Aorta (tissue), 5 donors: ENCODE data around the gene JMJD6. TPM values are rescaled to one million over a fixed set of nuclear protein-coding genes. Genes with fewer than 3 reads are reported as not detected.
"Not testable (repeated sequence)": the region's sequence is repeated elsewhere in the genome, so short reads cannot be mapped to it uniquely, and the experiment has no call there.

Experiments used
- ATAC-seq: fragments of 200-7000 bp; cut with Tn5 transposase; one replicate; pipeline ENCODE4 v1.9.1; 2022; ENCODE audit warnings: moderate library complexity; ENCODE audit not compliant: low FRiP score
- DNase-seq, 2 donors: peaks; one replicate each; pipeline ENCODE4 v3.0.0-alpha.2; 2020
- H3K27ac ChIP-seq, 2 donors: one replicate each; pipeline ENCODE4 v1.5.1; 2013; ENCODE audit warnings: low read length in 2 of 2, mild to moderate bottlenecking in 2 of 2, moderate library complexity in 2 of 2, control low read depth in 1 of 2, inconsistent platforms in 1 of 2, low read depth in 1 of 2
- H3K27me3 ChIP-seq, 2 donors: one replicate each; pipeline ENCODE4 v1.6.1; 2013; ENCODE audit warnings: control low read depth in 1 of 2, low read length in 1 of 2, mild to moderate bottlenecking in 1 of 2, moderate library complexity in 1 of 2; ENCODE audit not compliant: insufficient read depth in 2 of 2, control insufficient read depth in 1 of 2
- H3K36me3 ChIP-seq, 2 donors: one replicate each; pipeline ENCODE4 v1.6.1; 2013; ENCODE audit warnings: control low read depth in 1 of 2, low read length in 1 of 2, mild to moderate bottlenecking in 1 of 2; ENCODE audit not compliant: insufficient read depth in 2 of 2, control insufficient read depth in 1 of 2
- H3K4me1 ChIP-seq, 2 donors: one replicate each; pipeline ENCODE4 v1.6.1; 2013; ENCODE audit warnings: low read length in 2 of 2, control low read depth in 1 of 2, mild to moderate bottlenecking in 1 of 2, moderate library complexity in 1 of 2; ENCODE audit not compliant: insufficient read depth in 2 of 2, control insufficient read depth in 1 of 2
- H3K4me3 ChIP-seq, 2 donors: one replicate each; pipeline ENCODE4 v1.5.1; 2013; ENCODE audit warnings: low read length in 2 of 2, control low read depth in 1 of 2, mild to moderate bottlenecking in 1 of 2
- H3K9me3 ChIP-seq: one replicate; pipeline ENCODE4 v1.6.1; 2013; ENCODE audit warnings: mild to moderate bottlenecking, low read length; ENCODE audit not compliant: control insufficient read depth
- WGBS, 2 donors: extraction: QIAGEN DNeasy Blood & Tissue Kit; methylation state at CpG; one replicate each; pipeline ENCODE4 v1.1.7; 2013; 5-methylcytosine and 5-hydroxymethylcytosine counted together
- intact Hi-C, 2 donors: fragments of 100-400 bp; cut with DNase I; formaldehyde crosslinking; loops; one replicate each; pipeline versions ENCODE4 v1.14.2 to v1.15.0; 2022
- polyA plus RNA-seq, 2 donors: library from polyadenylated mRNA; stranded (reverse); fragments of 200-250 nt; gene quantifications; one replicate each; pipeline ENCODE4 v1.2.3, GENCODE V29; 2013
- total RNA-seq, 2 donors: library from RNA; stranded (reverse); fragmentation: NEBNext Ultra II Directional; extraction: Animal tissue kit (Norgen Biotek cat#: 25700); gene quantifications; one replicate each; pipeline ENCODE4 v1.2.1, GENCODE V29; 2021
- donor health status: healthy with polysubstance abuse.
- donor health status: Bipolar disorder and iron deficiency.
- donor health status: DM: no; HTN: no; CAD: no.
- donor health status: DM: no; HTN: no; CAD: no.
- donor health status: DM: yes; HTN: yes; CAD: no.

The JMJD6 gene
- total and polyA plus RNA-seq, 4 donors = 29.3 to 82.5 (median 45.9) TPM

- ATAC-seq (no peak), DNase-seq (no peak)
- Histone ChIP-seq H3K9me3 (no peaks in the 10 kb centered on the region), H3K4me1 (peaks cover 0 to 3% of the 10 kb centered on the region in 2 donors), H3K27me3 (peaks cover 0 to 2% of the 10 kb centered on the region in 2 donors), H3K36me3 (peaks cover 3 to 4% of the 10 kb centered on the region in 2 donors), H3K4me3 (no peak overlapping the region), H3K27ac (no peak overlapping the region)
- intact Hi-C loops = no loop called here
- WGBS, 2 donors = 48 to 60% methylated on average over 1 of the region's 1 CpG
These were observed 7.2 kb upstream of the JMJD6 start for GRCh38 chr17:76733618-76733957.

DNA sequence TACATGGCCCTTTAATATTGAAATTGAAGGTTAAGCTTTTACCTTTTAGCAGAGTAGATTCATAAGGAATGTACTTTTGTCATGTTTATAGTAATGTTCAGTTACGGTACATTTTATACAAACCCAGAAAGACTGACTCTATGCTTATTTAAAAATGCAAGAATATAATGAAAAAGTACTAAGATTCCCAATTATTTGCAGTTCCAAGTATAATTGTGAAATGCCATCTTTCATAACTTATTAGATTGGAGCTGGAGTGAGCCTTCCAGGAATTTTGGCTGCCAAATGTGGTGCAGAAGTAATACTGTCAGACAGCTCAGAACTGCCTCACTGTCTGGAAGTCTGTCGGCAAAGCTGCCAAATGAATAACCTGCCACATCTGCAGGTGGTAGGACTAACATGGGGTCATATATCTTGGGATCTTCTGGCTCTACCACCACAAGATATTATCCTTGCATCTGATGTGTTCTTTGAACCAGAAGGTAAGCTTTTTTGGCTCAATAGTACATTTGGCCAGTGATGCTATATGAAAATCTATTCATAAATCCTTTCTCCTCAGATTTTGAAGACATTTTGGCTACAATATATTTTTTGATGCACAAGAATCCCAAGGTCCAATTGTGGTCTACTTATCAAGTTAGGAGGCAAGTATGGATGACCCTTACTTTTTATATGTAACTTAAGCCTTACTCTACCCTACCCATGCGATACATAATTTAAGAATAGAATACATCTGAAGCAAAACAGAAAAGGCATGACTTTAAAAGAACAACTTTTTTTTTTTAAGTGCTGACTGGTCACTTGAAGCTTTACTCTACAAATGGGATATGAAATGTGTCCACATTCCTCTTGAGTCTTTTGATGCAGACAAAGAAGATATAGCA, 6.6 kb upstream of the JMJD6 start:
- H3K27ac ChIP-seq = no peak overlapping the region
- DNase-seq (no peak), ATAC-seq (no peak)
- no peak overlapping the region for H3K4me3 ChIP-seq
- H3K4me1 ChIP-seq = peaks cover 0 to 3% of the 10 kb centered on the region in 2 donors
- intact Hi-C loops = no loop called here
- 35 to 40% methylated on average over 3 of the region's 3 CpGs for WGBS, 2 donors
- peaks cover 3 to 4% of the 10 kb centered on the region in 2 donors for H3K36me3 ChIP-seq
- H3K9me3 ChIP-seq = no peaks in the 10 kb centered on the region
- peaks cover 0 to 2% of the 10 kb centered on the region in 2 donors for H3K27me3 ChIP-seq

GRCh38 chr17:76731800-76732733, 5.7 kb upstream of the JMJD6 start:
- 83 to 84% methylated on average over 13 of the region's 13 CpGs for WGBS, 2 donors
- ATAC-seq, H3K27ac ChIP-seq, H3K4me3 ChIP-seq, H3K4me1 ChIP-seq, intact Hi-C loops, H3K27me3 ChIP-seq, DNase-seq, H3K36me3 ChIP-seq, H3K9me3 ChIP-seq: not testable (repeated sequence)

DNA sequence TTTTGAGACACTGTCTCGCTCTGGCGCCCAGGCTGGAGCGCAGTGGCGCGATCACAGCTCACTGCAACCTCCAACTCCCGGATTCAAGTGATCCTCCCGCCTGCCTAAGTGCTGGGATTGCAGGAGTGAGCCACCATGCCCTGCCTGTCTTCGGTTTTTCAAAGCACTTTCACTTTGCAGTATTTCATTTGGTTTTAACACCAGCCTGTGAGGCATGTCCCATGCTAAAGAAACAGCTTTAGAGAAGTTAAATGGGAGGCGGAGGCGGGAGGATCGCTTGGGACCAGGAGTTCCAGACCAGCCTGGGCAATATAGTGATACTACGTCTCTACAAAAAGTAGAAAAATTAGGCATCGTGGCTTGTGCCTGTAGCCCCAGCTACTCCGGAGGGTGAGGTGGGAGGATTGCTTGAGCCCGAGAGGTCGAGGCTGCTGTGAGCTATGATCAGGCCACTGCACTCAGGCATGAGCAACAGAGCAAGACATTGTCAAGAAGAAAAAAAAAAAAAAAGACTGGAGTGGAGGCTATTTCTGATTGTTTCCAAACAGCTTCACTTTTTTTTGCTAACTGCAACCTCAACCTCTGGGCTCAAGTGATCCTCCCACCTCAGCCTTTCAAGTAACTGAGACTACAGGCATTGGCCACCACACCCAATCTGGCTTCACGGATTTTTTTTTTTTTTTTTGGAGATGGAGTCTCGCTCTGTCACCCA, 1.5 kb upstream of the JMJD6 start:
- Histone ChIP-seq H3K27ac (peak overlapping the region in 1 of 2 donors; percentile 83), H3K27me3 (no peaks in the 10 kb centered on the region), H3K9me3 (no peaks in the 10 kb centered on the region), H3K4me3 (peak overlapping the region in 1 of 2 donors; percentile 84), H3K36me3 (peaks cover 0 to 1% of the 10 kb centered on the region in 2 donors), H3K4me1 (peaks cover 0 to 3% of the 10 kb centered on the region in 2 donors)
- WGBS, 2 donors = 58% methylated on average over 18 of the region's 18 CpGs
- no peak for DNase-seq
- no peak for ATAC-seq
- intact Hi-C loops = no loop called here

GRCh38 chr17:76726776-76727718, 641 bp upstream of the JMJD6 start, which contains the start of gene METTL23:
Gene METTL23, plus strand, starts transcription at chr17:76726839. Its CDS starts 2,872 bp downstream, at chr17:76729711.
- intact Hi-C loops = no loop called here
- DNase-seq = peak; percentile 91 to 95
- H3K36me3 ChIP-seq = peaks cover 0 to 4% of the 10 kb centered on the region in 2 donors

DNA sequence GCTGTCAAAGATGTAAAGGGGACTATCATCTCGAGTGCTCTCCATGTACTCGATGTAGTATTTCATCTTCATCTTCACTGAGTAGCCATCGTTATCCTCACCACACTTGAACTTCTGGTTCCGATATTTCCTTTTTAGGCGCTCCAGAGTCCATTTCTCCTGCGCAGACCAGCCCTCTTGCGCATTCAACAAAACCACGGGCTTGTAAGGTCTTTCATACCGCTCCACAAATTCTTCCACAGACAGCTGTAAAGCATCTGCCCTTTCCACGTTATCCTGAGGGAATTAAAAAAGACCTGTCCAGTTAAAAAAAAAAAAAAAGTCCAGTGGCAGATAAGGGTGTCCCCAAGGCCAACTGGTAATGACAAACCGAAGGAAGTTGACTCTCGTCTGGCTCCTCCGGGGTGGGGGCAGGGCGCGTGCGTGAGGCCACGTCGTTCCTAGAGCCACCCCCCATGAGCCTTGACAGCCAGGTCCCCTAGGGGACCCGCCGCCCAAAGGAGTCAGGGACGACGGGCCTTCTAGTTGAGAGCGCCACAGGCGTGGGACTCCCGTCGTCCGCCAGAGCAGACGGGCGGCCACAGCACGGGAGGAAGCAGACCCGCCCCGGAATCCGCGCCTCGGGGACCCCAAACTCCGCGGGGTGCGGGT, 701 bp downstream of the JMJD6 start:
- WGBS, 2 donors = 2% methylated on average over 36 to 38 of the region's 38 CpGs
- intact Hi-C loops = no loop called here
- peak; percentile 71 for ATAC-seq
- Histone ChIP-seq H3K4me3 (peak overlapping the region; percentile 70 to 87), H3K4me1 (peaks cover 0 to 3% of the 10 kb centered on the region in 2 donors), H3K36me3 (peaks cover 0 to 6% of the 10 kb centered on the region in 2 donors), H3K9me3 (no peaks in the 10 kb centered on the region), H3K27ac (peak overlapping the region; percentile 93 to 95), H3K27me3 (no peaks in the 10 kb centered on the region)
- DNase-seq = peak; percentile 89 to 93

More at GRCh38 chr17:76726776-76727718, 641 bp upstream of the JMJD6 start, which contains the start of gene METTL23:
- Histone ChIP-seq H3K27me3 (no peaks in the 10 kb centered on the region), H3K4me3 (peak within 1 kb of the TSS; percentile 70 to 87), H3K4me1 (peaks cover 0 to 3% of the 10 kb centered on the region in 2 donors), H3K27ac (peak within 1 kb of the TSS; percentile 93 to 95), H3K9me3 (no peaks in the 10 kb centered on the region)
- peak; percentile 82 for ATAC-seq
- WGBS, 2 donors = 1% methylated on average over 54 to 71 of the region's 71 CpGs

- Histone ChIP-seq H3K4me1 (peaks cover 0 to 3% of the 10 kb centered on the region in 2 donors), H3K9me3 (no peaks in the 10 kb centered on the region), H3K27me3 (no peaks in the 10 kb centered on the region), H3K27ac (no peak overlapping the region), H3K36me3 (peaks cover 1 to 13% of the 10 kb centered on the region in 2 donors), H3K4me3 (no peak overlapping the region)
- intact Hi-C loops = no loop called here
- no peak for DNase-seq
- ATAC-seq = no peak
- WGBS, 2 donors = 94% methylated on average over 9 of the region's 9 CpGs
These were observed 2.6 kb downstream of the JMJD6 start for GRCh38 chr17:76723812-76724211.
